Tibial artery (tissue), 4 donors: ENCODE data around the gene SECTM1.

Experiments
- DNase-seq, 2 donors: peaks; one replicate each; pipeline ENCODE4 v3.0.0-alpha.2; 2019
- H3K27ac ChIP-seq, 2 donors: fragments of 200-600 bp; sonication (generic) in 1 of 2; 1 replicate in 1 of 2; 2 replicates in 1 of 2; pipeline ENCODE4 v1.5.1; 2018 to 2019; ENCODE audit warnings: mild to moderate bottlenecking in 1 of 2
- H3K27me3 ChIP-seq, 2 donors: fragments of 200-600 bp; sonication (generic) in 1 of 2; one replicate each; pipeline versions ENCODE4 v1.5.1 to v1.6.0; 2016 to 2019
- H3K36me3 ChIP-seq, 3 donors: fragments of 200-600 bp; sonication (generic) in 2 of 3; one replicate each; pipeline ENCODE4 v1.5.1; 2016 to 2019; ENCODE audit warnings: mild to moderate bottlenecking in 2 of 3
- H3K4me1 ChIP-seq, 4 donors: fragments of 200-600 bp; sonication (generic) in 2 of 4; 1 replicate in 3 of 4; 2 replicates in 1 of 4; pipeline ENCODE4 v1.5.1; 2016 to 2019
- H3K4me3 ChIP-seq, 2 donors: fragments of 200-600 bp; sonication (generic) in 1 of 2; 1 replicate in 1 of 2; 2 replicates in 1 of 2; pipeline ENCODE4 v1.5.1; 2018 to 2019; ENCODE audit warnings: mild to moderate bottlenecking in 2 of 2
- H3K9me3 ChIP-seq, 3 donors: fragments of 200-600 bp; sonication (generic) in 1 of 3; one replicate each; pipeline ENCODE4 v1.5.1; 2016 to 2019
- intact Hi-C: fragments of 100-400 bp; cut with DNase I; formaldehyde crosslinking; loops from one replicate; pipeline ENCODE4 v1.15.0; 2023; ENCODE audit warnings: low total_unique reads
- TF ChIP-seq, protein P1 (sequence below), 2 experiments: fragments of 200-600 bp in 1 of 2; fragments of 450-650 bp in 1 of 2; IDR thresholded peaks; one replicate each; pipeline ENCODE4 v1.5.1; 2017 to 2019; ENCODE audit warnings: antibody characterized with exemption in 2 of 2, mild to moderate bottlenecking in 1 of 2, moderate library complexity in 1 of 2

SECTM1 gene

GRCh38 chr17:82300228-82300627 lies 33.3 kb downstream of the SECTM1 start:
- Histone ChIP-seq H3K4me1 (peaks cover 0 to 35% (median 21%) of the 10 kb centered on the region in 4 donors), H3K36me3 (no peaks in the 10 kb centered on the region), H3K27ac (no peak overlapping the region), H3K9me3 (no peaks in the 10 kb centered on the region), H3K4me3 (no peak overlapping the region), H3K27me3 (peaks cover 0 to 36% of the 10 kb centered on the region in 2 donors)
- TF ChIP-seq, protein P1, sequence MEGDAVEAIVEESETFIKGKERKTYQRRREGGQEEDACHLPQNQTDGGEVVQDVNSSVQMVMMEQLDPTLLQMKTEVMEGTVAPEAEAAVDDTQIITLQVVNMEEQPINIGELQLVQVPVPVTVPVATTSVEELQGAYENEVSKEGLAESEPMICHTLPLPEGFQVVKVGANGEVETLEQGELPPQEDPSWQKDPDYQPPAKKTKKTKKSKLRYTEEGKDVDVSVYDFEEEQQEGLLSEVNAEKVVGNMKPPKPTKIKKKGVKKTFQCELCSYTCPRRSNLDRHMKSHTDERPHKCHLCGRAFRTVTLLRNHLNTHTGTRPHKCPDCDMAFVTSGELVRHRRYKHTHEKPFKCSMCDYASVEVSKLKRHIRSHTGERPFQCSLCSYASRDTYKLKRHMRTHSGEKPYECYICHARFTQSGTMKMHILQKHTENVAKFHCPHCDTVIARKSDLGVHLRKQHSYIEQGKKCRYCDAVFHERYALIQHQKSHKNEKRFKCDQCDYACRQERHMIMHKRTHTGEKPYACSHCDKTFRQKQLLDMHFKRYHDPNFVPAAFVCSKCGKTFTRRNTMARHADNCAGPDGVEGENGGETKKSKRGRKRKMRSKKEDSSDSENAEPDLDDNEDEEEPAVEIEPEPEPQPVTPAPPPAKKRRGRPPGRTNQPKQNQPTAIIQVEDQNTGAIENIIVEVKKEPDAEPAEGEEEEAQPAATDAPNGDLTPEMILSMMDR (IDR thresholded peaks at IDR 0.05) = no peak
- intact Hi-C loops = no loop called here
- DNase-seq = no peak

DNA sequence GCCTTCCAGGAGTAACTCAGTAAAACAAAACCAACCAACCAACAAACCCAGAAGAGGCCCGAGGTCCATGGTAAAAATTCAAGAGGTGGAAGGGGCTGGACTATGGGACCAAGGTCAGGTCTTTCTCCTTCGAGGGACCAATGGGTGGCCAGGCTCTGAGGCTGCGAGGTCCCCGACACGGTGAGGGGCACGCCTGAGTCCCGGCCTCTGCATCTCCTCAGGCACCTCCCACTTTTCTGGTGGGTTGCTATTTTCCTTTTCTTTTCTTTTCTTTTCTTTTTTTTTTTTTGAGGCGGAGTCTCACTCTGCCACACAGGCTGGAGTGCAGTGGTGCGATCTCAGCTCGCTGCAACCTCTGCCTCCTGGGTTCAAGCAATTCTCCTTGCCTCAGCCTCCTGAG lies 34.1 kb downstream of the SECTM1 start:
- Histone ChIP-seq H3K4me3 (no peak overlapping the region), H3K4me1 (peaks cover 0 to 35% (median 24%) of the 10 kb centered on the region in 4 donors), H3K36me3 (no peaks in the 10 kb centered on the region), H3K27ac (peak overlapping the region in 1 of 2 donors; percentile 74), H3K27me3 (peaks cover 0 to 36% of the 10 kb centered on the region in 2 donors), H3K9me3 (no peaks in the 10 kb centered on the region)
- no peak for DNase-seq
- TF ChIP-seq, protein P1 (IDR thresholded peaks at IDR 0.05) = no peak
- intact Hi-C loops = loop anchor here (10.0 kb wide), 1 partner anchor 55 kb away; no protein-coding TSS in a partner anchor

DNA sequence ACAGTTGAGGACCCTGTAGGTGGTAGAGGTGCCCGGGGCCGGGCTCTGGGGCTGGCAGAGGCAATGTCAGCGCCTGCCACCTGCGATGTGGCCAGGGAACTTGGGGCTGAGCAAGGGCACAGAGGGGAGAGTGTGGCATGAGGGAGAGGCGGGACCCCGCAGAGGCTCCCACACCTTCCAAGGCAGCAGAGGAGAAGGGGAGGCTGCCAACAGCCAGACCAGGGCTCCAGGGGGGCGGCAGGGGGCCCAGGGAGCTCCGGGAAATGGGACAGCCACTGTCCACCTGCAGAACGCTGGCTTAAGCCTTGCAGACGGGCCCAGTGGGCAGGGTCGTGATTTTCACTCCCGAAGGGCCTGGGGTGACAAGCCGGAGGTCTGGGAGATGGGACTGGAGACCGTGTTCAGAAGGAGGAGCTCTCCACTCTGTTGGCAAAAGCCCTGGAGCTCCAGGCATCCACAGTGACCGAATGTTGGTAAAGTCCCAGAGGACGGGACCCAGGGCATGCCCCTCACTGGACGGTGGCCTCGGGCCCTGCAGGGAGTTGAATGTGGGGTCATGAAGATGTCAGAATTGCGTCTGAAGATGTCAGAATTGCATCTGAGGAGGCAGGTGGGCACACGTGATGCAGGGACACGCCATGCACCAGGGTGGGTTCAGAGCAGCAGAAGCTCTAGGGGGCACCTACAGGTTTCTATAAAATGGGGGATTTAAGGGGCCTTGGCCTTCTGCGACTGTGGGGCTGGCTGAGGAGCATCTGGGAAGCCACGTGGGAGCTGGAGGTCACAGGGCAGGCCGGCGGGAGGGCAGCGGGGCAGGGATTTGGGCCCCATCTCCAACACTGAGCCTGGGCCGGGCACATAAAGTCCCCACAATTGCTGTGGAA lies 34.8 kb downstream of the SECTM1 start:
- Histone ChIP-seq H3K36me3 (no peaks in the 10 kb centered on the region), H3K4me1 (peaks cover 0 to 38% (median 27%) of the 10 kb centered on the region in 4 donors), H3K27me3 (peaks cover 0 to 31% of the 10 kb centered on the region in 2 donors), H3K9me3 (no peaks in the 10 kb centered on the region), H3K4me3 (peak overlapping the region; percentile 48 to 59), H3K27ac (peak overlapping the region; percentile 74 to 78)
- intact Hi-C loops = loop anchor here (10.0 kb wide), 1 partner anchor 54 kb away; no protein-coding TSS in a partner anchor
- TF ChIP-seq, protein P1 (IDR thresholded peaks at IDR 0.05) = no peak
- DNase-seq = no peak

DNA sequence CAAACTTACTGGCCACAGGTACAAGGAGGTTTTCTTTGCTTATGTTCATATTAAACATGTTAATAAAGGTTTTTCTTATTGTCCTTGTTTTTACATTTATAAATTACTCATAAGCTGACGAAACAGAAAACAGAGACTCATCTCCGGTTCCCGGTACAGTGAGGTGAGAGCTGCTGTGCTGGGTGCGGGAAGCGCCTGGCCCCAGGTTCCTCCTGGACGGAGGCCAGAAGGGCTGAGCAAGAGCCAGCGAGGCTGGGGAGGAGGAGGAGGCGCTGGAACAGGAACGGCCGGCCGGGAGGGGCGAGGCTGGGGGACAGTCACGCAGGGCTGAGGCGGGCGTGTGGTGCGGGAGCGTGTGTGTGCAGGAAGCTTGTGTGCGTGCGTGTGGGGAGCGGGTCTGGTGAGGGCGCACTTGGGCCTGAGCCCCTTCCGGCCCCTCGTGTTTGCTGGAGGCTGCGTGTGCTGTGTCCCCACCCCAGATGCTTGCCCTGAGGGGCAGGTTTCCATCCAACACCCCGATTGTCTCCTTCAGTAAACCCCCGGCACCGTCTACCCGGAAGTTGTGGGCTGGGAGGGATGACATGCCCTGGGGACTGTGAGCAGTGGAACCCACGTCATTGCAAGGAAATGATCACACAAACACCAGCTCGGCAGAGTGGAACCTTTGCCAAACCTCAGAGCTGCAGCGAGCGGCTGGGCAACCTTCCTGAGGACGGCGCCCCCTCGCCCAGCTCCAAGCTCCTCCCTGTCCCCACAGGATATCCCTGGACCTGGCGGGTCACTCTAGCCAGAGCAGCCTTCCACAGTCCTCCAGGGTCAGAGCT lies 35.6 kb downstream of the SECTM1 start:
- no peaks in the 10 kb centered on the region for H3K36me3 ChIP-seq
- intact Hi-C loops = loop anchor here (10.0 kb wide), 1 partner anchor 53 kb away; no protein-coding TSS in a partner anchor
- DNase-seq = peak; percentile 86 to 95
- H3K9me3 ChIP-seq = no peaks in the 10 kb centered on the region
- peaks cover 0 to 22% of the 10 kb centered on the region in 2 donors for H3K27me3 ChIP-seq
- H3K27ac ChIP-seq = peak overlapping the region; percentile 74 to 78
- TF ChIP-seq, protein P1 (IDR thresholded peaks at IDR 0.05) = no peak
- H3K4me1 ChIP-seq = peaks cover 0 to 44% (median 31%) of the 10 kb centered on the region in 4 donors
- peak overlapping the region; percentile 48 to 59 for H3K4me3 ChIP-seq

DNA sequence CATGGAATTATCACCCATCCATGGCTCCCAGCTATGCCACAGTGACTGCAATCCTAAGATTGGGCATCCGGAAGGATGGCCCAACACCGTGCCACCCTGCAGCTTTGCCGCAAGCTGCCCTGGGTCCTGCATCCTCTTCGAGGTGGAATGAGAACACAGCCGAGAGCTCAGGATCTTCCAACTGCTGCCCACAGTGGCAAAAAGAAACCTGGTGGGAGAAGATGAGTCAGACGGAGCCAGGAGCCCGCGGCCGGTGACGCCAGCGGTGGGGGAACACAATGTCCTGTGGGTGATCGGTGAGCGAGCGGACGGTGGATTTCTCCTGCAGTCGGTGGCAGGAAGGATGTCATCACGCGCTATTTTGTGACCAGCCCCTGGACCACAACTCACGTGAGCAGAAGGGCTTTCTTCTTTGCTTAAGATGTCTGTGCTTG lies 36.3 kb downstream of the SECTM1 start:
- no peaks in the 10 kb centered on the region for H3K36me3 ChIP-seq
- H3K4me3 ChIP-seq = peak overlapping the region; percentile 48 to 59
- peak overlapping the region; percentile 74 to 78 for H3K27ac ChIP-seq
- peaks cover 0 to 18% of the 10 kb centered on the region in 2 donors for H3K27me3 ChIP-seq
- TF ChIP-seq, protein P1 (IDR thresholded peaks at IDR 0.05) = no peak
- H3K9me3 ChIP-seq = no peaks in the 10 kb centered on the region
- peaks cover 0 to 46% (median 31%) of the 10 kb centered on the region in 4 donors for H3K4me1 ChIP-seq
- peak; percentile 82 to 91 for DNase-seq
- intact Hi-C loops = loop anchor here (10.0 kb wide), 1 partner anchor 52 kb away; no protein-coding TSS in a partner anchor
